ENCODE results near the gene DAPP1.

DNA sequence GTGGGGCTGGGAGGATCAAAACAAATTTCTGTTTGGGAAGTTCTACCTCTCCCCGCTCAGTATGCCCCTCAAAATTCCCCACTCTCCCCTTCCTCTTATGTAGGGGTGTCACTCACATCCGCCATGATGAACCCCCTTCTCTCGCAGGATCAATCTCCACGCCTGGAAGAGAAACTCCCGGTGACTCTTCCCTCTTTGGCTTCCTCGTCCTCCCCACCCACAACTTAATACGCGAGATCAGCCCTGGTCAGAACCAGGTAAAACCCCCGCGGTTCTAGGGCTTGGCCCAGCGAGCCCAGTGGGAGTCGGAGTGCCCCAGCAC, 77.2 kb downstream of the DAPP1 start:
- no peak for TF ChIP-seq POLR2A (IDR thresholded peaks at IDR 0.05)
- no peak for TF ChIP-seq POLR2AphosphoS5 (IDR thresholded peaks at IDR 0.05)
- TF ChIP-seq CTCF (IDR thresholded peaks at IDR 0.05) = no peak

All from gastroesophageal sphincter (tissue), 3 donors.